HG03108 (cell line): ENCODE results near the gene APBB2.
A peak's percentile ranks its signal among the peaks of the same experiment; 100 is the strongest.

Experiments used
- ATAC-seq: cut with Tn5 transposase; IDR thresholded peaks from one replicate; pipeline ENCODE4 v1.9.1; 2021; ENCODE audit warnings: moderate library complexity; ENCODE audit not compliant: unreplicated experiment

Gene APBB2

DNA sequence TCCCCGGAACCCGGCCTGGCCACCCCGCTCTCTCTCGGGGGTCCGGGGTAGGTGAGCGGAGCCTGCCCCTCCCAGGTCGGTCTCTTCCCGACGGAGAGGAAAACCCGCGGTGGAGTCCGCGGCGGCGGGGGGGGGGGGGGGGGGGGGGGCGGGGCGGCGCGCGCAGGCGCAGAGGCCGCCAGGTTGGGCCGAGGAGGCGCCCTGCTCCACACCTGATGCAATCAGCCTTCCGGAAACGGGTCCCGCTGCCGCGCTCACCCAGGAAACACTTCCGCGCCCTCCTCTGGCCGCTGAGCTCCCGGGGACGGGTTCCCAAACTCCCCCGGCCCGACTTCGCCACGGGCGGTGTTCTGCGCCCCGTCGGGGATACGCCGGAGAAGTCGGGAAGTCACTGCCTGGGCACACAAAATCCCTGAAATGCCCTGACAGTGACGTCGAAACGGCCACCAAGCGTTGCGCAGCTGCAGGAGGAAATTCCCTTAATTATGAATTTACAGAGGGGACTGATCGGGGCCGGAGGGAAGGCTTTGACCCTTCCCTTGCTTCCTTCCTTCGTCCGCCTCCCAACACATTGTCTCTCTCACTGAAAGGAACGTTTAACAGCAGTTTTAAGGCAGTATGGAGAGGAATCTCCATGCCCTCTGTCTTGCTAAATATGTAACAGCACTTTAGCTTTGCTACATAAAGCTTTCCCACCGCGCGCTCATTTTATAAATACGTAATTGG, 2.1 kb upstream of the APBB2 start:
- ATAC-seq = peak; percentile 51

DNA sequence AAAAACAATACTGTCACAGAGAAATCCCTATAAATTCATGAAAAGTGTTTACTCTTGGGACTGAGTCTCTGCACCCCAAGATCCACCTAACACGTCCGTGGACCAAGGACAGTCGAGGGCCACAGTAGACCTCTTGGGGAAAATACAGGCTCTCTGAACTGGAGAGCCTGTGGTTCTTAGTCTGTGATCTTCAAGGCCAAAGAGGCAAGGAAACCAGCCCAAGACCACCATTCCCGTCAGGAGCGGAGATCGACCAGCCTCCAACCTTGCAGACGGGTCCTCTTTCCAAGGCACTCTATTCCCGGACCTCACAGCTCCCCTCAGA, 1.6 kb upstream of the APBB2 start:
- ATAC-seq = no peak

DNA sequence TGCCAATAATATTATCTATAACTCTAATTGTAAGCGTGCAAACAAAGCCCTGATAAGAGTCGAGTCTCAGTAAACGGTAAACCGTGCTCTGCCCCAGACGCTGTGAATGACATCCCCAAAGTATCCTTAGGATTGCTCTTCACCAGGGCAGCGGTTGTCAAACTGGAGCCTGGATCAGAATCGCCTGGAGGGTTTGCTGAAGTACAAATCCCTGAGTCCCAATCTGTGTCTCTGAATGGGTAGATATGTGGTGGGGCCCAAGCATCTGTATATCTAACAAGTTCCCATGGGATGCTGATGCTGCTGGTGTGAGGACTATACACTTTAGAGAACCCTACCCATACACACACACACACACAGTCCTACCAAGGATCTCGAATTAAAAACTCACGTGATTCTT, 813 bp upstream of the APBB2 start:
- no peak for ATAC-seq

DNA sequence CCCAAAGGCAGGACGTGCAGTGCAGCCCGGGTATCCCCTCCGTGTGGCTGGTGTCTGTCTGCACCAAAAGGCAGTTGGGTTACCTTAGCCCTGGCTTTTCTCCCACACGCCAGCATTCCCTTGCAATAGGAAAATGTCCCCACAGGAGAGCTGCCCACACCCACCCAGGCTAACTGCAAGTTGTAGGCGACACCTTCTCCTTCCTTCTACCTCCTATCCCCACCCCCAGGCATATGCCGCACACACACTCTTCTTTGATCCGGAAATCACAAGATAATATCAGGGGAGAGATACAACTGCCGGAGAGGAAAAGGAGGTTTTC, 444 bp upstream of the APBB2 start:
- no peak for ATAC-seq

DNA sequence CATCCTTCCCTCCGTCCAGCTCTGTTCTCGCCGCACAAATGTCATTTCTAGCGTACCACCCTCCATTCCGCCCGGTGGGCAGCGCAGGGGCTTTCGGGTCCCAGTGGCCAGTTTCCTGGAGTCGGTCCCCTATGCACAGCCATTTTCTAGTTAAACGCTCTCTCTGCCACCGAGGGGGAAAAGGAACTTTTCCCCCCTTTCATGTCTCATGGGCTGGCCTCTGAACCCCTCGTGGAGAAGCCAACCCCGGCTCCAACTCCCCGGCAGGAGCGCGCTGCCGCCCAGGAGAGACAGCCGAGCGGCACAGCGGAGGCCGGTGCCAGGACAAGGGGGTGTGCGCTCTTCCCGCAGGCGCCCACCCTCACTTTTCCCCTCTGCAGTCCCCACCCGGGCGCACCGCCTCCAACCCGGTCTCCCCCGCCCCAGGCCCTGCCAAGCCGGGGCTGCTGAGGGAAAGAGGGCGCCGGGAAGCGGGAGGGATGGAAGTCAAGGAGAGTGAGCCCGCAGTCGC, 662 bp downstream of the APBB2 start:
- peak; percentile 4 for ATAC-seq

DNA sequence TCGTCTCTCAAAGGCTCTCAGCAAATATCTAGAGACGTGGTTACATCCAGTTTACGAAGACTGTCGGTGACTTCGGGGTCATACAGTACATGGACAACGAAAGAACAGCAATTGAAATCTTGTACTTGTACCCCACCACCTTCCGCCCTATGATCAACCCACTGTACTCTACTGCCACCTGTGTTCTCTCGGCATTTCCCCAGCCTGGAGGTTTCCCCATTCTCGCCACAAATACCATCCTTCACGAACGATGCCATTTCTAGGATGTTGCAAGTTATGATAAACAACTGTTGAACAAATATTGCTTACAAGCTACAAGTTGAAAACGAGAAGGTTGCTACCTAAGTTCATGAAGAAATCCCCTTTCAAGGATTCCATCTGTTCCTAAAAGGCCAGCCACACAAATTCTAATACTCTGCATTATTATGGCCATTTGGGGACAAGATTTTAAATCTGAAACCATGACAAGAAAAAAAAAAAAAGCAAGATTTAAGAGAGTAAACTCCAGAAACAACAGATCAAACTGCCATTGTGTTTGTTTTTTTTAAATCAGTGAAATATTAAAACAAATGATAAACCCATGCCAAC, 1.6 kb downstream of the APBB2 start:
- no peak for ATAC-seq

DNA sequence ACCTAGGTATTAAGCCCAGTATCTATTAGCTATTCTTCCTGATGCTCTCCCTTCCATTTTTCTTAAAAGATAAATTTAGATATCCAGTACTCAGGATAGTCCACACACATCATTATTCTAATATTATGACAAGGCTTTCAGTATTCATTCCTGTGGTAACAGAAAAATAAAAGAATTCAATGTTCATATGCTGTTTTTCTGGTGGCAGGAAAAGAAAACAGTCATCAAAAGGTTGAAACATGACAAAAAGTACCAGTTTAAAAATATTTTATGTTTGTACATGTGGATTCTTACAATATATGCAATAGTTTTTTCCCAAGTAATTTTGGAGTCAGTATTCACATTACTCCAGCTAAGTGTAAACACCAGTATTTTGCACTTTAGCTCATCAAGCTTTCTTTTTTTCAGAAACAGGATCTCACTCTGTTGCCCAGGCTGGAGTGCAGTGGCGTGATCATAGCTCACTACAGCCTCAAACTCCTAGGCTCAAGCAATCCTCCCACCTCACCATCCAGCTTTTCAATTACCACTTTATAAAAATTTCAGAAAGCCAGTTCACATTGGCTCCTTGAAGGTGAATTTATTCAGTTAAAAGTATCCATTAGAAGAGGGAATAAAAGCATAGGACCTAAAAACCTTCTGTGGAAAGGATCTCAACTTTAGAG, 2.3 kb downstream of the APBB2 start:
- no peak for ATAC-seq

DNA sequence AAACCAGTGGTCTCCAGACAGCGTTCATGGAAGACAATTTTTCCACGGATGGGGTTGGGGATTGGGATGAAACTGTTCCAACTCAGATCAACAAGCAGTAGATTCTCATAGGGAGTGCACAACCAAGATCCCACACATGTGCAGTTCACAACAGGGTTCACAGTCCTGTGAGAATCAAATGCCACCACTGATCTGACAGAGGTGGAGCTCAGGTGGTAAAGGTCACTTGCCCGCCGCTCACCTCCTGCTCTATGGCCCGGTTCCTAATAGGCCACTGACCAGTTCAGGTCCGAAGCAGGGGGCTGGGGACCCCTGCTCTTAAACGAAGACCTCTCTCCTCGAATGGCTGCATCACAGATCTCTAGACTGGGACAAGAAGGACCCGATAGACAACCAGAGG, 4.4 kb downstream of the APBB2 start:
- ATAC-seq = no peak

DNA sequence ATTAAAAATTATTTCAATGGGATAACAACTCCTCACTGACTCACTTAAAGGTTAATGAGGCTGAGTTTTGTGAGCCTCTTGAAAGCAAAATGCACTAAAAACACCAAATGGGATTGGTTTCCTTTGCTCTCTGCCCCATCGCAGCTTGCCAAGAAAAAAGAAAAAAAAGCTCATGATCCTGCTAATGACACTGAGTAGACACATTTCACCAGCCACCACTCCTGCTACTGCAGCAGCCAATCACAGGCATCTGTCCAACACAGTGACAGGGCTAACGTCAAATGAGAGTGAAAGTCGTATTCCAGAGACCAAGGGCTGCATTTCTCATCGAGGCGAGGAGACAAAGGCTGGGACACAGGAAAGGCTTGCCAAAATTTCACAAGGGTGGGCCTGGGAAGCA, 5.2 kb downstream of the APBB2 start:
- no peak for ATAC-seq

DNA sequence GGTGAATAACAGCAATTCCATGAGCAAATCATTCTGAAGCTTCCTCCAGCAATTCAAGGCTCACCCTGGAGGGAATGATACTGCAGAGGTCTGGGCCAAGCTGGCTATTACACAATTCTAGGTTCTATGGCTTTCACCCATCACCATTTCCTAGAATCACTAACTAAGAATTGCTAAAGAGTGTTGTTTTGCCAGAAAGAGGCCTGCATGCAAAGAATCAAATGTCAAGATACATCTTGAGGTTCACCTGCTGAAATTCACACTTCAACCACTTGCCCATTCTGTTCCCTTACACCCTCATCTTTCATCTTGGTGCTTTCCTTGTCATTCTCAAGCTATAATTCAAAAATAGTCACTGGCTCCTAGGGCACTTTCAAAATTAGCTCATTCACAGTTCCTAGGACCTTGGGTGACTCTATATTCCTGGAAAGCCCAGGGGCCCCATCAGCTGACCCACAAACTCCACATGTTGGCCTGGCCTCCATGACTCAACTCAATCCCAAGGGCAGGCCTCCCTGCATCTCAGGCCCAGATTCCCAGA, 7.0 kb downstream of the APBB2 start:
- ATAC-seq = no peak

DNA sequence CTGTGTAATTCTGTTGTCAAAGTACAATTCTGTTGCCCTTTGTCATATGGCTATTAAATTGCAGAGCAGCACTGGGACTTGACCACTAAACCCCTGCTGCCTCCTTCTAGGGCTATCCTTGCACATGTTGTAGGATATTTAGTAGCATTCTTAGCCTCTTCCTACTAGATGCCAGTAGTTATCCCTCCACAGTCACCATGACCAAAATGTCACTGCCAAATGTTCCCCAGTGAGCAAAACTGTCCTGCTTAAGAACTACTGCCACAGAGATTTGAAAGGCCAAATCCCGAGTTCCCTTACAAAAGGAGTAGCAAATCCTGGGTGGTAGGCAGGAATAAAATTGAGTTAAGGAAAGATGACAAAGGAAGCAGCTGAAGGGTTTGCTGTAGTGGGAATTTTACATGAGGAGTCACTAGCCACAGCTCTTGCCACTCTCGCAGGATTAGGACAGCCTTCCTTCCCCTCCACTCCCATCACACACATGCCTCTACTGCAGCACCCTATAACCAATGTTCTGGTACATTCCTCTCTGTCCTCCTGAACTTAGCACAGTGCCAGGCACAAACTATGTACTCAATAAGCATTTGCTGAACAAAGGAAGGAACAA, 8.4 kb downstream of the APBB2 start:
- ATAC-seq = no peak

DNA sequence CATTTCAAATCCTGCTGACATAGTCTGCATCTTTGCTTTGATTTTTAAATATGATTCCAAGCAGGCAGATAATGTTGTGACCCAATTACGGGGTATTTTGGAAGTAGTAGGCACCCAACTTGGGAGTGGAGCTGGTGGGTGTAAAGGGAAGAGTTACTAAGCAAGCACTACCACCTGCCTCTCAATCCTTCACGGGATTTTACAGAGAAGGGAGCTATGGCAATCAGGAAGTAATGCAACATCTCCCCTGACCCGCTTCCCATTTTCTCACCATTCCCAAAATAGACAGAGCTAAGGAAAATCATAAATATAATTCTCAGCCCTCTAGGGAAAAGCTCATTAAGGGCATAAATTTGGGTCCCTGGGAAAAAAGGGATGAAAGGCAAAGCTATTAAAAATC, 9.2 kb downstream of the APBB2 start:
- ATAC-seq = no peak

DNA sequence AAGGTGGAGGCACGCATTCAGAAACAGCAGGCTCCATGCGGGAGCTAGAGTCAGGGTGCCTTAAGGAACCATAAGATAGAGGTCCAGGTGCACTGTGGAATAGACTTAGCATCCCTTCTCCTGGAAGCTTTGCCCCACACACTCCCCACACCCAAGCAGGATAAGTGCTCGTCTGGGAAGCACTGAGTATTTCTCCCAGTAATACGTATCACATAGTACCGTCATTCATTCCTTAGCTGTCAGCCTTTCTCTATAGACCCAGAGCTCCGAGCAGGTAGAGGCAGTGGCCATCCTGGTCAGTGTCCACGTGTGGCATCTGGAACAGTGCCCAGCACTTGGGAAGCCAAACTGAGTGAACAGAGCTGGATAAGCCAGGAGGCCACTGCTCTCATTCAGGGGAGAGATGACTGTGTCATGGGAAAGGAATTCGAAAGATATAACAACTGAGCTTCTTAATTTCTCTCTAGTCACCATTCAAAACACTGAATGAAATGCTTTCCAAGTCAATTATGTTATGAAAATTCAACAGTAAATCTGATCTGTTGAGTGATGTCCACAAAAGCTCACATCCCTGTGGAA, 9.9 kb downstream of the APBB2 start:
- no peak for ATAC-seq

DNA sequence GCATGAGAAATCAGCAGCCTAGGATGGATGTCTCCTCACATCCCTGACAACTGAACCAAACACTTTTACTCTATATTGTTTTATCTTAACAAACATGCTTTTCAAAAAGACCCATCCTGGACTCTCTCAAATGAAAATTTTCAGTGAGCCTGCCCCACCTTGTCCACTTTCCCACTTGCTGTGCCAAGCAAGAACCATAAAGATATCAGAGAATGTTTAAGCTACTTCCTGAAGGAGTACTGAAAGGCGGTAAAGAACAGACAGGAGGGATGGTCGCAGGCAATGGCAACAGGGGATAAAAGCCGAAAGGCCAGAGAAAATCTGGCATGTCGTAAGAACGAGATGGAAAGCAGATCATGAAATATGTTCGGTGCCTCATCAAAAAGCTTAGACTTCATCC, 10.5 kb downstream of the APBB2 start:
- ATAC-seq = no peak

DNA sequence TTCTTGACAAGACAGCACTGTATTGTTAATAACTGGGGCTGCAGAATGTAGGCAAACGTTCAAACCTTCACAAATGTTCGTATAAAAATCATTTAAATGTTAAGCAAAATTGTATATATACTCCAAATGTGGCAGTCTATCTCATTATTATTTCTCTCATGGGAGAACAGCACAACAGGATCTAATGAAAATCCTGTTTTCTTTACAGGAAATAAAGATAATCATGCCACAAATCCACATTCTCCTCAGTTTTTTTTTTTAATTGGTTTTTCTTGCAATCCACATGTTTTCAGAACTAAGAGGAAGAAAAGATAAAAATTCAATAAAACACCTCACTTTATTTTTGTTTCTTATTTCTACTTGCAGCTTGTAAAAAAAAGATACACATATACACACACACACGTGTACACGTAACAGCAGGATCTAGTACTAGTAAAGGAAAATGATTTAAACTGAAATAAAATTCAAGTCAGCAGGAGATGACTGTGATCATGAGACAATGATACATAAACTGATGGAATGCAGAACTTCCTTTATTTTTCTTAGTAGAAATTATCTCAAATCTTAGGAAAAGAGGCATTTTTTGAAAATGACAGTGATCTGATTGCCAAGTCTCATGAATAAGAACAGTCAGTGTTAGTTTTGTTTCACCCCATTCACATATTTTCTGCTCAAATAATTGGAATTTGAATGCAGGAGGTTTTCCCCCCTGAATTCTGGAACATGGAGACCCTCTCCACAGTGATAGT, 11.3 kb downstream of the APBB2 start:
- ATAC-seq = no peak

DNA sequence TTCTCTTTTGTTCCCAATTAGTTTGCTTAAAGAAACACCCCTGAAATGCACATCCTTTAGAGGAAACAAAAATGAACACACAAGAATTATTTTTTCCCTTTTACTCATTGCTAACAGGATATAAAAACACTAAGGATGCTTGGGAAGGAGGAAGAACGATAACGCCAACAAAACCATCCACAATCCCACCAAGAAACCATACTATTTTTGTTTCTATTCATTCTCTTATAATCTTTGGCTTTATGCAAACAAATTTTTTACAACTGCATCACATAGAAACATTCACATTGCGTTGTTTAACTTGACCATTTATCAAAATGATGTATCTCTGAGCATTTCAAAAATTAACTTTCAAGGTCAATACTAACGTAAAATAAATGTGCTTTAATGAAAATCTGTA, 12.0 kb downstream of the APBB2 start:
- no peak for ATAC-seq

DNA sequence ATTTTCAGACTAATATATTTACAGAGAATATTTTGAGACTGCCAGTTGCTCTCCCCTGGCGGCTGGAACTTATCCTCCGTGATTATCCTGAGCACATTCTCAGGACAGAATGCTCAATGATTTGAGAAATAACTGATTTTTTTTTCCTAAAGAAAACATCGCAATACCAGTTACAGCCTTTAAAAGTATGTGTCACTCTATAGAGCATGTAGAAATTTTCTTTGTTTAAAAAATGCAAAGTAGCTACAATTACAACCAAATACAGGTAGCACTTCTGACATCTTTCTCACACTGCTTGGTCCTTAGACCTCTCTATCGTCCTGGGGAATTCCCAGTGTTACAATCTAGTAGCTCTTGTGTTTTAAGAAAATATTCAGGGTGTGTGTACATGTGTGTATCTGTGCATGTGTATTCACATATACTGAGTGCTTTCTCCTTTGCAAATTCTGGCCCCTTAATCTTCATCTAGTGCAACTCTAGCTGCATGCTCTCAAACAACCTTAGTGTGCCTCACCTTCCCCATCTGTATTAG, 13.8 kb downstream of the APBB2 start:
- no peak for ATAC-seq

DNA sequence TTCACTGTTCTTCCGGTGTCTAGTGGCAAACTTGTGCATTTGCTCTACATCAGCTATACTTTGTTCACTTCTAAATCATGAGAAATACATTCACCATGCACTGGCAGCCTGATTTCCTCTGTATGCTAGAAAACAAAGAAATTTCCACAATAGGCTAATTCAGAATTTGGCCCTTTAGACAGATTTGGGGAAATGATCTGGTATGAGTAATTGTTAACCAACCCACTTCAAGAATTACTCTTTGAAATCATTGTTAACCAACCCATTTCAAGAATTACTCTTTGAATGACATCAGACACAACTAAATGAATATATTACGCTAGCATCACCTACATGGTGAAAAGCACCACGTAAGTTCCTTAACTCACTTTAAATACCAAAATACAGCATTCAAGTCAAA, 14.6 kb downstream of the APBB2 start:
- ATAC-seq = no peak

DNA sequence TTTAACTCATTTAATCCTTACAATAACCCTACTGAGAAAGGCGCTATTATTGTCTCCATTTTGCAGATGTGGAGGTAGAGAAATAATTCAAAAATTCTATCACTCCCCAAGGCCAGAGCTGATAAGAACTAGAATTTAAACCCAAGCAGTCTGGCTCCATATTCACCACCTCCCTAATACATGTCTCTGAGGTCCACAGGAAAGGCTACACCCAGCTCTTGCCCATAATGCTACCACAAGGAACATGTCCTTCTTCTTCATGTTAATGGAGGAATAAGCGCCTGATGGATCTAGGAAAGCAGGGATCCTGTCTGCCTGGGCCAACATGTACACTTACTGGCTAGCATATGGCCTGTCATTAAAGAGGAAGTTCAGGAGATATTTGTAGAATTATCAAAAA, 16.3 kb downstream of the APBB2 start:
- ATAC-seq = no peak

DNA sequence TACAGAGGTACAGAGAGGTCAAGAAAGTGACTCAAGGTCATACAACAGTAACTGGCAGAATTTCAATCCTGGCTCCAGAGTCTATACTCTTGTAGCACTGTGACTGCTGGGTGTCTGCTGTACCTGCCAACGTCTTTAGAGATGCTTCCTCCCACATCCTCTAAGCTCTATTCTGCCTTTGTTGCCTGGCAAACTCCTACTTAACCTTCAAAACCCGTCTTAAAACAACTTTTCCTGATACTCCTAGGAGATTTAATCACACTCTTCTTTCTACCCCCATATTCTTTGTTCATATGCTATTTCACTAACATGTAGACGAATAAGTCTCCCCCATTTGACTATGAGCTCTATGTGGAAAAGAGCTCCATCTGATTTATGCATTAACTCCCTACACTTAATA, 16.8 kb downstream of the APBB2 start:
- ATAC-seq = no peak
